SHP77 treated with DMSO at 0.1 percent for 48 hours (cell line): ENCODE results near the gene MN1.

ENCODE experiments used
- DNase-seq: peaks from one replicate; lab custom pipeline; 2025; lab: John Stamatoyannopoulos, UW

The MN1 gene

GRCh38 chr22:27785831-27786230, 15.7 kb downstream of the MN1 start:
- DNase-seq: no peak

DNA sequence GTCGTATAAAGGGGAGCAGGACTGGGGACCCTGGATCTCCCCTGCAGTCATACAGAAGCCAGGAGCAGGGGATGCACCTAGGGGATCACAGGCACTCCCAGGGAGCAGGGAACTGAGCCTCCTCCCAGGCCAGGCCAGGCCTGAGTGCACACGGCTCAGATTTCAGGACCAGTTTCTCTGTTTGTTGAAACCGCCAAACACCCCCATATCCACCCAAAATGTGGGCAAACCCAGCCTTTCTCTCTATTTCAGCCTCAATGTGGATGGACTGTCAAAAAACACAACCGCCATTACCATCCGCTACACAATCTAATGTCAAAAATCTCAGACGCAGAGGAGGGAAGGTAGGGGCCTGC, 17.5 kb downstream of the MN1 start:
- DNase-seq: no peak

GRCh38 chr22:27783436-27784119, 18.0 kb downstream of the MN1 start:
- DNase-seq: no peak

DNA sequence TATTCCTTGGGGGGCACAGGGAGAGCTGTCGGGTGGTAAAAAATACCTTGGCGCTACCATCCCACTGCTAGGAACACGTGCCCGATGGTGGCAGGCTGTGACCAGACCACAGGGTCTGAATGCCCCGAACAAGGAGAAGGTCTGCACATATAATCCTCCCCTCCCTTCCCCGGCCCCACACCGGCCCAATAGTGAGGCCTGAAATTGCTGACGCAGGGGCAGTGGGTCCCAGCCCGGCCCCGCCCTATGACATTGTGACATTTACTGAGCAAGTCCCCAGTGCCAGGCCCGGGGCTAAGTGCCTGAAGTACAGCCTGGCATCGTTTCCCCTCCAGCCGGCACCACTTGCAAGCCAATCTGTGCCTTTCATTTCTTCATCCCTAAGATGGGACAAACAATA, 19.5 kb downstream of the MN1 start:
- DNase-seq: no peak

- no peak for DNase-seq
Measured at GRCh38 chr22:27780161-27780575, 21.4 kb downstream of the MN1 start.

- no peak for DNase-seq
Measured at GRCh38 chr22:27779643-27780042, 21.9 kb downstream of the MN1 start.

DNA sequence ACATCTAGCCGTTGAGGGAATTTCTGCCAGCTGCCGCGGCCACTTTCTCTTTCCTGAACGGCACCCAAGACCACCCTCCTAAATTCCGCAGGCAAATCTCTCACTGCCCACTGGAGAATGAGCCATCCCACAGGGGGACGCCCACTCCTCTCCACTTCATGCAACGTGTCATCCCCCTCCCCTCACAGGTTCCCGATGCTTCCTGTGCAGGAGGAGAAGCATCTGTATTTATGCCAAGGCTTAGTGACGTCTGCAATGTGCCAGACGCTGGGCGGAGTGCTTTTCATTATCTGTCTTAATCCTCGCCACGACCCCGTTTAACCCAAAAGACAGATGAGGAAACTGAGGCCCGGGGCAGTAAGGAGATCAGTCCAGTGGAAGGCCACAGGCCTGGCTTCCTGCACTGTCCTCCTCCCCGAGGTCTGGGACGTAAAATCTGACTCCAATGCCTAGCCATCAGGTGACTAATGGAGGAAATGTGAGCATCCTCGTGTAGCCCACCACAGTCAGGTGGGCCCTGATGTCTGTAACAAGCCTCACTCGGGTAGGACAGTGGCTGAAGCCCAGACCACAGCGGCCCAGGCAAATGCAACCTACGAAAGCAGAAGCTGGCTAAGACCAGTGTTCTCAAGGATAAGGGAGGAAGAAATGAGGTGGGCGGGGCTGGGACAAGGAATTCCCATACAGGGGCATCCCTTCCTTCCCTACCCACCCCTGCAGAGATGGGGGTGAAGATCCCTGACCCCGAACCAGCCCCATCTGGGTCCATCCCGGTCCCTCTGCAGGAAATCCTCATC, 23.1 kb downstream of the MN1 start:
- no peak for DNase-seq

DNA sequence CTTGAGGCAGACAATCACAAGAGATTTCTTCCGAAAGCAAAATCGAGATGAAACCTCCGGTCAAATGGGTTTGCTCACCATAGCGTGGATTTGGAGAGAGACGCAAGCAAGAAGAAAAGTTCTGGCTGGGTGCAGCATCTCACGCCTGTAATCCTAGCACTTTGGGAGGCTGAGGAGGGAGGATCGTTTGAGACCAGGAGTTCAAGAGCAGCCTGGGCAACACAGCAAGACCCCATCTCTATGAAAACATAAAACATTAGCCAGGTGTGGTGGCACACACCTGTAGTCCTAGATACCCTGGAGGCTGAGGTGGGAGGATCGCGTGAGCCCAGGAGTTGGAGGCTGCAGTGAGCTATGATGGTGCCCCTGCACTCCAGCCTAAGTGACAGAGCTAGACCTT, 24.4 kb downstream of the MN1 start:
- no peak for DNase-seq

DNA sequence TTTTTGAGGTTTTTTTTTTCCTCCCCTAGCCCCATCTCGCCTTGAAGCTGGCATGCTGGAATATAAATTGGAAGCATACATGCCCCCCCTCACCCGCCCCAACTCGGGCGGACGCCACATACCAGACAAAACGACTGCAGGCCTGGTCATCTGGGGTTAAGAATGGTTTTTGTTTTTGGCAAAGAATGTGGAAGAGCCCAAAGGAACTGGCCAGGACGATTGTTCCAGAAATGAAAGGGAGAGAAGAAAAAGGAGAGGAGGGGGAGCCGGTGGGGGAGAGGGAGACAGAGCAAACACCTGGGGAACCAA, 25.0 kb downstream of the MN1 start:
- DNase-seq: no peak

GRCh38 chr22:27775758-27776649, 25.6 kb downstream of the MN1 start:
- DNase-seq: no peak

DNA sequence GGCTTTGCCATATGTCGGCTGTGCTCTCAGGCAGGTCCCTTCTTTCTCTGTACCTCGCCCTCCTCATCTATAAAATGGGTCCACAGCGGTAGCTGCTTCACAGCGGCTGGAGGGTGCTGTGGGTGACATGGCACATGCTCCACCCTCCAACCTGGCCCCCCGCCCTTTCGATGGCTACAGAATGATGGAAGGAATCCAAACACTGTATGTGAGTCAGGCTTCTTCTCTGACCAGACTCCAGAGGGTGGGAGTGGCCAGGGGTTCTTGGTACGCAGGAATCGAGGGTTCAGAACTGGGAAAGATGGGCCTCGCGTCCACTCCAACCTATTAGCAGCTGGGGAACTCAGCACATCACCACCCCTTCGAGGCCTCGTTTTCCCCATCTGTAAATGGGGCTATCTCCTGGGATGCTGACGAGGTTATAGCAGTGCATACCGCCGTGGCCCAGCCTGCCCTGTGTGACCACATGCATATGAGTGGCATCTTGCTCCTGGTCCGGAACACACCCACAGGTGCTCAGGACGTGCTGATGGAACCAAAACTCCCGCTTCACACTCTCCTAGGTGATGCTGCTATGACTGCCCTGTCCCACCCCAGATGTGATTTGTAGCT, 26.4 kb downstream of the MN1 start:
- DNase-seq: no peak

GRCh38 chr22:27774200-27774599, 27.4 kb downstream of the MN1 start:
- DNase-seq: no peak

GRCh38 chr22:27772984-27773498, 28.5 kb downstream of the MN1 start:
- DNase-seq: no peak

GRCh38 chr22:27772081-27772983, 29.2 kb downstream of the MN1 start:
- no peak for DNase-seq

DNA sequence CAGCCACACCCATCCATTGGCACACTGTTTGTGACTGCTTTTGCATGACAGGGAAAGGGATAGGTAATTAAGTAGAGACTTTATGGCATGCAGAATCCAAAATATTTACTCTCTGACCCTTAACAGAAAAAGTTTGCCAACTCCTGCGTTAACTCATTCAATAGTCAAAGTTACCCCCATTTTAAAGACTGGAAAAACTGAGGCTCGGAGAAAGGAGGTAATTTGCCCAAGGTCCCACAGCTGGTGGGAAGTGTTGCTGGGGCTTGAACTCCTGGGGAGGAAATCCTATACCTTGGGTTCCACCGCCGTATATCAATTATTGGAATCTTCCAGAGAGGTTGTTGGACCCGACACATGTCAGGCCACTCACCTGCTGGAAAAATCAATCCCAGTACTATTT, 29.9 kb downstream of the MN1 start:
- no peak for DNase-seq

GRCh38 chr22:27769012-27769411, 32.5 kb downstream of the MN1 start:
- DNase-seq: no peak

DNA sequence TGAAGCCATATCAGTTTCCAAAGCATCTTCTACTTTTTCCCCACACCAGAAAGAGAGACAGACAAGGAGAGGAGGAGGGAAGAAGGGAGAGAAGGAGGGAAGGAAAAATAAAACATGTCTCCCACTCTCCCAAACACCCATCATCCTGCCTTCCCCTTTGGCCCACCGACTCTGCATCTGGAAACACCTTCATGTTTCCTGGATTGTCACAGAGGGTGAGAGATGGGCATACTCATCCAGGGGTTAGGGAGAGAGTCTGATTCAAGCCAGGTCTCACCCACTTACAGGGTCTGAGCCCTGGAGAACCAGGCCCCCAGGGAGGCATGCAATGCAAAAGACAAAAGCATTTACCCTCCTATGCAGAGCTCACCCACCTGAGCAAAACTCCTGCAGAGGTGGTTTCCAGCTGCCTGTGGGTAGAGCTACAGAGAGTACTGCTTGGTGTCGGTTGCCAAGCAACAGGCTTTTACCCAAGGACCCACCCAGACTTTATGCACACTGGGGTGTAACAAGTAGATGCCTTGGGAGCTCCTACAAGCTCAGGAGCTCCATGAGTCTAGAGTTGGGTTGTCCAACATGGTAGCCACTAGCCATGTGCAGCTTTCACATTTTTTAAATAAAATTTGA, 33.4 kb downstream of the MN1 start:
- DNase-seq: no peak

- DNase-seq: no peak
Measured at GRCh38 chr22:27766679-27767078, 34.9 kb downstream of the MN1 start.

GRCh38 chr22:27765706-27766291, 35.8 kb downstream of the MN1 start:
- no peak for DNase-seq

DNA sequence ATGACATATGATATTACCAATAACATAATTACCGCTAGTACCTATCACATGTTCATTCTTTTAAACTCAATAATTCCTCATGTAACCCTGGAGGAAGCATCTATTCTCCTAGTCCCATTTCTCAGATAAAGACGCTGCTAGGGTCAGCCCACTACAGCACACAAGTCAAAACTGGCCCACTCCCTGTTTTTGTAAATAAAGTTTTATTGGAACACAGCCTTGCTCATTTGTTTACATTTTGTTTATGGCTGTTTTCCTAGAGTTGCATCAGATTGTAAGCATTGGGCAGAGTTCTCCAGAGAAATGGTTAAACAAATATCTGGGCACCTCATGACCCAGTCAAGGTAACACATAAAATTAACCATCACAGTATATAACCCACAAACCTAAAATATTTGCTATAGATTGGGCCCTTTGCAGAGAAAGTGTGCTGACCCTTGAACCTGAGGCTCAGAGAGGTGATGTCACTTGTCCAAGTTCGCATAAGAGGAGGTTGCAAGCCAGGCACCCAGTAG, 36.8 kb downstream of the MN1 start:
- no peak for DNase-seq
